SU-DHL-6 (cell line): Measurements from ENCODE around the gene ALDH4A1.

ENCODE experiments used
- H2AFZ ChIP-seq: fragments of 200-600 bp; sonication (generic); 2 replicates; pipeline ENCODE4 v1.6.1; 2014; ENCODE audit warnings: low read depth, mild to moderate bottlenecking, moderate library complexity, mixed read lengths, antibody characterized with exemption, low read length; ENCODE audit not compliant: severe bottlenecking
- H3F3A ChIP-seq: fragments of 200-600 bp; shearing (Covaris generic); 2 replicates; pipeline ENCODE4 v1.6.0; 2016; ENCODE audit warnings: antibody characterized with exemption, mild to moderate bottlenecking; ENCODE audit not compliant: insufficient read depth
- H3K27ac ChIP-seq: fragments of 200-600 bp; sonication (generic); 2 replicates; pipeline ENCODE4 v1.5.1; 2016; ENCODE audit warnings: low read depth, mild to moderate bottlenecking, low read length, moderate library complexity, mixed read lengths
- H3K27me3 ChIP-seq: fragments of 200-600 bp; sonication (generic), shearing (Covaris generic); 2 replicates; pipeline ENCODE4 v1.6.0; 2014; ENCODE audit warnings: mild to moderate bottlenecking, low read length
- H3K36me3 ChIP-seq: fragments of 200-600 bp; sonication (generic); 2 replicates; pipeline ENCODE4 v1.6.1; 2014; ENCODE audit warnings: mild to moderate bottlenecking, low read length, mixed read lengths
- H3K4me2 ChIP-seq: fragments of 300-600, 200-600 bp; shearing (Covaris generic), sonication (generic); 2 replicates; pipeline ENCODE4 v1.6.0; 2014; ENCODE audit warnings: low read length, low read depth, mild to moderate bottlenecking; ENCODE audit not compliant: poor library complexity, severe bottlenecking
- H3K4me3 ChIP-seq: fragments of 200-600 bp; sonication (generic); 2 replicates; pipeline ENCODE4 v1.5.1; 2014; ENCODE audit warnings: antibody characterized with exemption, low read length, mild to moderate bottlenecking, mixed read lengths; ENCODE audit not compliant: insufficient read depth, poor library complexity, severe bottlenecking
- H3K79me2 ChIP-seq: fragments of 200-600 bp; sonication (generic); 2 replicates; pipeline ENCODE4 v1.6.1; 2014; ENCODE audit warnings: mild to moderate bottlenecking, low read length, moderate library complexity; ENCODE audit not compliant: insufficient read depth
- H3K9ac ChIP-seq: fragments of 200-600 bp; sonication (generic); 2 replicates; pipeline ENCODE4 v1.7.0; 2014; ENCODE audit warnings: mild to moderate bottlenecking, low read length
- H3K9me2 ChIP-seq: fragments of 200-600 bp; sonication (generic); replicated peaks from 2 replicates; pipeline ENCODE4 v1.6.1; 2014; ENCODE audit warnings: low read length; ENCODE audit not compliant: insufficient read depth
- H3K9me3 ChIP-seq: fragments of 200-600 bp; sonication (generic); 2 replicates; pipeline ENCODE4 v1.6.1; 2014; ENCODE audit warnings: low read length, mixed read lengths; ENCODE audit not compliant: insufficient read depth
- H4K20me1 ChIP-seq: fragments of 200-600 bp; sonication (generic); 2 replicates; pipeline ENCODE4 v1.6.1; 2014; ENCODE audit warnings: low read depth, mild to moderate bottlenecking, antibody characterized with exemption, low read length, moderate library complexity, mixed read lengths
- EZH2phosphoT487 ChIP-seq: fragments of 200-600 bp; sonication (generic), shearing (Covaris generic); conservative IDR thresholded peaks from 2 replicates; pipeline ENCODE4 v1.6.1; 2018; ENCODE audit warnings: mild to moderate bottlenecking, antibody characterized with exemption, low read length, moderate library complexity, mixed read lengths
- TF ChIP-seq, protein P1 (sequence below): fragments of 200-600 bp; sonication (generic); IDR thresholded peaks from one replicate; pipeline ENCODE4 v1.5.1; 2017; ENCODE audit warnings: antibody characterized with exemption, mild to moderate bottlenecking, low read length, moderate library complexity; ENCODE audit not compliant: insufficient read depth, poor library complexity, severe bottlenecking

ALDH4A1 gene

DNA sequence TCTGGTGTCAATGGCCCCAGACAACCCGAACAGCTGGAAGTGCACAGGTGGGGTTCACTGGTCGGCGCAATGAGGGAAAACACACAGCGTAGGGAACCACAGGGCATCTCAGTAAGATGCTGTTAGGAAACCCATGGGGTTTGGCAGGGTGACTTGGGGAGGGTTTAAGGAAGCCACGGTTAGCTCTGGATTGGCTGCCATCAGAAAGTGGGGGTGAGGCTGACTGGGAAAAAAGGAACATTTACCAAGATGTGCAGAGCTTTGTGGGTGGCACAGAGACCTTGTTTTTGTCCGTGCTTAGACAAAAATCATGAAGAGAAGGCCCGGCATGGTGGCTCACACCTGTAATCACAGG lies 11.0 kb downstream of the ALDH4A1 start:
- H3K4me2 ChIP-seq, result no peak overlapping the region
- H3K27ac ChIP-seq, result no peak overlapping the region
- H3K27me3 ChIP-seq, result no peaks in the 10 kb centered on the region
- no peak overlapping the region for H2AFZ ChIP-seq
- H3K9ac ChIP-seq, result no peak overlapping the region
- no peaks in the 10 kb centered on the region for H4K20me1 ChIP-seq
- no peaks in the 10 kb centered on the region for H3K9me3 ChIP-seq
- no peaks in the 10 kb centered on the region for H3F3A ChIP-seq
- H3K79me2 ChIP-seq, result no peaks in the 10 kb centered on the region
- H3K4me3 ChIP-seq, result no peak overlapping the region
- H3K9me2 ChIP-seq, result no peaks in the 10 kb centered on the region
- TF ChIP-seq, protein P1, sequence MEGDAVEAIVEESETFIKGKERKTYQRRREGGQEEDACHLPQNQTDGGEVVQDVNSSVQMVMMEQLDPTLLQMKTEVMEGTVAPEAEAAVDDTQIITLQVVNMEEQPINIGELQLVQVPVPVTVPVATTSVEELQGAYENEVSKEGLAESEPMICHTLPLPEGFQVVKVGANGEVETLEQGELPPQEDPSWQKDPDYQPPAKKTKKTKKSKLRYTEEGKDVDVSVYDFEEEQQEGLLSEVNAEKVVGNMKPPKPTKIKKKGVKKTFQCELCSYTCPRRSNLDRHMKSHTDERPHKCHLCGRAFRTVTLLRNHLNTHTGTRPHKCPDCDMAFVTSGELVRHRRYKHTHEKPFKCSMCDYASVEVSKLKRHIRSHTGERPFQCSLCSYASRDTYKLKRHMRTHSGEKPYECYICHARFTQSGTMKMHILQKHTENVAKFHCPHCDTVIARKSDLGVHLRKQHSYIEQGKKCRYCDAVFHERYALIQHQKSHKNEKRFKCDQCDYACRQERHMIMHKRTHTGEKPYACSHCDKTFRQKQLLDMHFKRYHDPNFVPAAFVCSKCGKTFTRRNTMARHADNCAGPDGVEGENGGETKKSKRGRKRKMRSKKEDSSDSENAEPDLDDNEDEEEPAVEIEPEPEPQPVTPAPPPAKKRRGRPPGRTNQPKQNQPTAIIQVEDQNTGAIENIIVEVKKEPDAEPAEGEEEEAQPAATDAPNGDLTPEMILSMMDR, result no peak
- no peak for TF ChIP-seq EZH2phosphoT487
- H3K36me3 ChIP-seq, result no peaks in the 10 kb centered on the region

DNA sequence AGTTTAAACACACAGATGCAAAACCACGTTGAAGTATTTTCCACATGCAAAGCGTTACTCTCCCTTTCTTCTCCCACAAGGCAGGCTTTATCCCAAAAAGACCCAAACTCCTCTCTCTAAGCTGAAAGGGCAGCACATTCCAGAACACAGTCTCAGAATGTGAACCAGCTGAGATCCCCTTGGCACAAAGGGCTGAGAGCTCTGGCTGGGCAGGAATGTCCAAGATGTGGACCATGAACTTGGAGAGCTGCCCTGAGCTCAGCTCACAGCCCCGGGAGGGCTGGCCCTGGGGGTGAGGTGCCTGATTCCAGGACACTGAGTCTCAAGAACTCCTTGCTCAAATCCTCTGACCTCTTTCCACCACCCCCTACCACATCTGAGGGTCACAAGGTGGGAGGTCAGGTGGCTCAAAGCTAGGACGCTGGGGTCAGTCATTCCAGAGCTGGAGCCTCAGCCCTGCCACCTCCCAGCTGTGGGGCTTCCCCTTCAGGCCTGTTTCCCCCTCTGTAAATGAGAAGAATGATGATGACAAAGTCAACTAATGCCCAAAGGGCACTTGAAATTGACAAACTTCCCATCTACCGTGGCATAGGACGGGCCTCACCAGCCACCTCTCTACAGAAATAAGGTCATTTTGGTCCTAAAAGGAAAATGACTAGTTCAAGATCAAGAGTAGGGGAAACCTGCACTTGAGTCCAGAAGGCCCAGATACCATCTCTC lies 11.5 kb downstream of the ALDH4A1 start:
- no peak overlapping the region for H3K9ac ChIP-seq
- no peak overlapping the region for H3K4me3 ChIP-seq
- no peaks in the 10 kb centered on the region for H3K27me3 ChIP-seq
- no peaks in the 10 kb centered on the region for H3K36me3 ChIP-seq
- H2AFZ ChIP-seq, result no peak overlapping the region
- H3K4me2 ChIP-seq, result no peak overlapping the region
- H3K27ac ChIP-seq, result no peak overlapping the region
- no peak for TF ChIP-seq EZH2phosphoT487
- TF ChIP-seq, protein P1, result no peak
- H4K20me1 ChIP-seq, result no peaks in the 10 kb centered on the region
- H3K9me3 ChIP-seq, result no peaks in the 10 kb centered on the region
- H3K9me2 ChIP-seq, result no peaks in the 10 kb centered on the region
- H3F3A ChIP-seq, result no peaks in the 10 kb centered on the region
- H3K79me2 ChIP-seq, result no peaks in the 10 kb centered on the region

GRCh38 chr1:18886003-18886335 lies 16.4 kb downstream of the ALDH4A1 start:
- Histone ChIP-seq H3F3A (no peaks in the 10 kb centered on the region), H3K9me2 (no peaks in the 10 kb centered on the region), H3K36me3 (no peaks in the 10 kb centered on the region), H3K4me2 (no peak overlapping the region), H3K27ac (no peak overlapping the region), H4K20me1 (no peaks in the 10 kb centered on the region), H3K9me3 (no peaks in the 10 kb centered on the region), H3K4me3 (no peak overlapping the region), H3K27me3 (no peaks in the 10 kb centered on the region), H3K9ac (no peak overlapping the region), H2AFZ (no peak overlapping the region), H3K79me2 (no peaks in the 10 kb centered on the region)
- no peak for TF ChIP-seq EZH2phosphoT487
- TF ChIP-seq, protein P1, result no peak
